Measurements from ENCODE around the gene AFF2. TPM values are rescaled to one million over a fixed set of nuclear protein-coding genes. Genes with fewer than 3 reads are reported as not detected.

AFF2 gene
- total RNA-seq: 10 to 100 TPM in 1 of 4 donors, 1 to 10 TPM in 3; 2.8 to 25.8 (median 8.6) TPM

DNA sequence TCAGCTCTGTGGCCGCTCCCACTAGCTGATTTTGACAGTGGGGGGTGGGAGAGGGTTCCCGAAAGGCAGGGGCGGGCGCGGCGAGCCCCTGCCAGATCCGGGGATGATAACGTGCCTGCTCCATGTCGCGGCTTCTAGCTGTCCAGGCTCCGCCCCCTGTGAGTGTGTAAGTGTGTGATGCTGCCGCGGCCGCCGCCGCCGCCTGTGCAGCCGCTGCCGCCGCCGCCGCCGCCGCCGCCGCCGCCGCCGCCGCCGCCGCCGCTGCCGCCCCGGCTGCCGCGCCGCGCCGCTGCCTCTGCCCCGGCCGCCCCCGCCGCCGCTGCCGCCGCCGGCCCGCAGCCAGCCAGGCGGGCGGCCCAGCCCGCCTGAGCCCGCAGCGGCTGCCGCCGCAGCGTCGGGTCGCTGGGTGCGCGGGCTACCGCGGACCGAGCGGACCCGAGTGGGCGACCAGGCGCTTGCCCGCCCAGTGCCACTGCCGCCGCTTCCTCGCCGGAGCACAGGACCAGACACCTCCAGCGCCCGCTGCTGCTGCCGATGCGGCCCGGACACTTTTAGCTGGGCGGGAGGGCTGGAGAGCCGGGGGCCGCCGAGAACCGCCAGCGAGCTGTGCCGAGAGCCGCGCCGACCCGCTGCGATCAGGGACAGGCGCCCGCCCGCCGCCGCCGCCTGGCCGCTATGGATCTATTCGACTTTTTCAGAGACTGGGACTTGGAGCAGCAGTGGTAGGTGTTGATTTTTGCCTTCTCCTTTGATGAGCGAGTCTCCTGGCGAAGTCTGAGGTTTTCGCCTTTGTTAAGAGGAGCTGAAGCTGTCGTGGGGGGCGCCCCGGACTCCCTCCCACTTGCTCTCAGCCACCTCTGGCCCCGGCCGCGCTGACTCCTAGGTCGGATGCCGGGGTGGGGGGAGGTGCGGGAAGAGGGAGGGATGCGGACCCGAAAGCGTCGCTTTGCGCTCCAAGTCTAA, at the start of gene AFF2:
Gene AFF2 (plus strand): TSS at position 195 of the 963 bp plus-strand sequence. CDS start 481 bp downstream, at position 676.
- TF ChIP-seq, protein P1, sequence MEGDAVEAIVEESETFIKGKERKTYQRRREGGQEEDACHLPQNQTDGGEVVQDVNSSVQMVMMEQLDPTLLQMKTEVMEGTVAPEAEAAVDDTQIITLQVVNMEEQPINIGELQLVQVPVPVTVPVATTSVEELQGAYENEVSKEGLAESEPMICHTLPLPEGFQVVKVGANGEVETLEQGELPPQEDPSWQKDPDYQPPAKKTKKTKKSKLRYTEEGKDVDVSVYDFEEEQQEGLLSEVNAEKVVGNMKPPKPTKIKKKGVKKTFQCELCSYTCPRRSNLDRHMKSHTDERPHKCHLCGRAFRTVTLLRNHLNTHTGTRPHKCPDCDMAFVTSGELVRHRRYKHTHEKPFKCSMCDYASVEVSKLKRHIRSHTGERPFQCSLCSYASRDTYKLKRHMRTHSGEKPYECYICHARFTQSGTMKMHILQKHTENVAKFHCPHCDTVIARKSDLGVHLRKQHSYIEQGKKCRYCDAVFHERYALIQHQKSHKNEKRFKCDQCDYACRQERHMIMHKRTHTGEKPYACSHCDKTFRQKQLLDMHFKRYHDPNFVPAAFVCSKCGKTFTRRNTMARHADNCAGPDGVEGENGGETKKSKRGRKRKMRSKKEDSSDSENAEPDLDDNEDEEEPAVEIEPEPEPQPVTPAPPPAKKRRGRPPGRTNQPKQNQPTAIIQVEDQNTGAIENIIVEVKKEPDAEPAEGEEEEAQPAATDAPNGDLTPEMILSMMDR (IDR thresholded peaks at IDR 0.05; ENCODE audit: low read depth): no peak

DNA sequence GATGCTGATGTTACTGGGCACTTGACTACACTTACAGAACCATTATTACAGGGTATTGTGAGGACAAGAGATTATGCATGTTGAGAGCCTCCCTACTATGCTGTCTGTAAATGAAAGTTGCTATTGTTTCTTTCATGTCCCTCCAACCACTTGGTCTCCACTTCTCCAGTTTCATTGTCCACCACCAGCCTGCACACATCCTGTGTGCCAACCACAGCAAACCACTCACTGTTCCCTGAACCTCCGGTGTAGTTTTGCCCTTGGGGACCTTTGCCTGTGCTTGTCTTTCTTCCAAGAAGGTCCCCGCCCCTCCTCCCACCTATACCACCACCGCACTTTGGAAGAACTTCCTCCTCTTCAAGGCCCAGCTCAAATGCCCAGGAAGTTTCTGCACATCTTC, 43.1 kb upstream of the AFF2 start:
- TF ChIP-seq, protein P1 (IDR thresholded peaks at IDR 0.05; ENCODE audit: low read depth): no peak

DNA sequence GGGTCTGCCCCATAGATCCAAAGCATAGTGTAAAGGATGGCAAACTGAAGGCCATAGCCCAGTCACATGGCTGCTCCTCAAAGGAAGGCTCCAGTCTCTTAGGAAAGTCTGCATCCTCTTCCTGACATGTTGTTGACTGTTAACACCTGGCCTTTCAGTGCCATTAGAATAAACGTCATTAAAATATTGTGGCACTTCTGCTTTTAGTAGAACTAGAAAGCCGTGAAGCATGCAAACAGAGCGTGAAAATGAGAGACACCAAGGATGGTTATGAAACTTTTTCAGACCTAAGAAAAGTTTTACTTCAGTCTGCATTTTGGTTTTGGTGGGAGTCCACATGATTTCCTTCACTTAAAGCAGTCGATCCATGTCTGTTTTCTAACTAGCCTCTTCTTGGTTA, 41.1 kb upstream of the AFF2 start:
- TF ChIP-seq, protein P1 (IDR thresholded peaks at IDR 0.05; ENCODE audit: low read depth): no peak

DNA sequence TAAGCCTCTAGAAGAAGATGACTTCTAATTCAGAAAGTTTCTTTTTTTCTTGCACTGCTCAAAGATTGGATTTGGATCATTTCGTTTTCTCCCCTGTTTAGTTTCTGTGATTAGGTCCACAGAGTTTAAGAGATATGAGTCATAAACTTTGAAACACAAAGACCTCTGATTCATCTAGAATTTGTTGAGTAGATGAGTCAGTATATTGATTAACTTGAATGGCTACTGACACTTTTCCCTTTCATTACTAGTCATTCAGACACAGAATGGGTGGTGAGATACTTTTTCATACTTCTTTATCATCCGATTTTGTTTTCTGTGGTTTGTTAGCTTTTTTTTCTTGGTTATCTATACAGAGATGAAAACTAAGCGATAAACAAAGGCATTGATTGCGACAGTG, 34.1 kb upstream of the AFF2 start:
- TF ChIP-seq, protein P1 (IDR thresholded peaks at IDR 0.05; ENCODE audit: low read depth): no peak

DNA sequence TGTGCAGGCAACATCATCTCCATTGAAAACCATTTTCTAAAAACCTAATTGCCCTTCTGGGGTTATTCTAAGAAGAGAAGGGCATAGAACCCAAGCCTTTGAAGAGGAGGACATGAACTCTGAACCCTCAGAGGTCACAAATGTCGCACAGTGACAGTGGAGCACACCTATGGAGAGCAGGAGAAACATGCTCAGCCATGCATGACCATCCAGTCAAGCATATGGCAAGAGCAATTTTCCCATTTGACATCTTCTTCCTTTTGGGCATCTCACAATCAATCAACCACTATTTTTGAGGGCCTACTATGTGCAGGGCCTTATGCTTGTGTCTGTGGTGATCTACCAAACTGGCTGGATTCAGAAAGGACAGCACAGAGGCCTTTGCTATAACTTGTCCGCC, 30.1 kb upstream of the AFF2 start:
- TF ChIP-seq, protein P1 (IDR thresholded peaks at IDR 0.05; ENCODE audit: low read depth): no peak

DNA sequence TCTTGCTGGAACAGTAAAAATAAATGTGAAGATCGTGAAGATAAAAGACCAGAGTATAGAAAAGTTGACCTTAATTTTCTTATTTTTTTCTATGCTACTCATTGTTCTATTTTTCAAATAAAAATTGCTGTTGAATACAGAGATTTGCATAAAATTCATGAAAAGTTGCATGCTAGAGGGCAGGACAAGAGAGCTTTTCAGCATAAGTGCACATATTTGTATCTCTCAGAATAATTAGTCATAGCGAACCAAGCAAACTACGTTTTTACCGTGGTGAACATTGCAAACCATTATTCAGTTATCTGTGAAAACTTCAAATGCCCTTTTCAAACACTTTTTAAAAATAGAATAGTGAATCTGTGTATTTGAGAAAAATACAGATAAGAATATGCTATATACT, 26.4 kb upstream of the AFF2 start:
- TF ChIP-seq, protein P1 (IDR thresholded peaks at IDR 0.05; ENCODE audit: low read depth): no peak

DNA sequence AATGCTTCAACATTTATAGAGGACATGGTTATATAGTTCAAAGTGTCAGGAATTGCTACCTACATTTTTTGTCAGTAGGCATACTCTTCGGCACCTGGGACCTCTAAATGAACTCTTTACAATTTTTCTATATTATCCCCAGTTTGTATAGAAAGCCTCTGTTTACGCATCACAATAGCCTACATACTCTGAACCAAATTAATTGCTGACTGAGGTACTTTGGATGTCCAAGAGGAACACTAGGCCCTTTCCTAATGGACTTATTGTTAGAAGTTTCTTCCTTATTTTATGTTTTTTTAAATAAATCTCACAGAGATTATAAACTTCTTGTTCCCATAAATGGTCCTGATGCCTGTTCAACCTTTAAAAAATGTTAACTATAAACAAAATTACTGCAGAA, 8.4 kb upstream of the AFF2 start:
- TF ChIP-seq, protein P1 (IDR thresholded peaks at IDR 0.05; ENCODE audit: low read depth): no peak
